Loucy (cell line): Measurements from ENCODE around the gene LTBP1.

Experiments
- H2AFZ ChIP-seq: fragments of 200-600 bp; sonication (generic); 2 replicates; pipeline ENCODE4 v1.6.0; 2016; ENCODE audit warnings: antibody characterized with exemption, mild to moderate bottlenecking, low read length, moderate library complexity
- H3F3A ChIP-seq: fragments of 200-600 bp; 2 replicates; pipeline ENCODE4 v1.6.0; 2016; ENCODE audit warnings: antibody characterized with exemption, low read depth, mild to moderate bottlenecking
- H3K27me3 ChIP-seq: fragments of 200-600 bp; sonication (generic); 2 replicates; pipeline ENCODE4 v1.6.1; 2014; ENCODE audit warnings: low read length, mild to moderate bottlenecking; ENCODE audit not compliant: insufficient read depth, poor library complexity, severe bottlenecking
- H3K36me3 ChIP-seq: fragments of 200-600 bp; sonication (generic); 2 replicates; pipeline ENCODE4 v1.6.1; 2016; ENCODE audit warnings: low read length; ENCODE audit not compliant: insufficient read depth
- H3K4me1 ChIP-seq: fragments of 200-600 bp; sonication (generic); 2 replicates; pipeline ENCODE4 v1.5.1; 2014; ENCODE audit warnings: low read length, mild to moderate bottlenecking; ENCODE audit not compliant: insufficient read depth, poor library complexity, severe bottlenecking
- H3K4me2 ChIP-seq: fragments of 200-600 bp; sonication (generic); 2 replicates; pipeline ENCODE4 v1.6.0; 2014; ENCODE audit warnings: antibody characterized with exemption, low read length, low read depth, mild to moderate bottlenecking; ENCODE audit not compliant: poor library complexity, severe bottlenecking
- H3K4me3 ChIP-seq: fragments of 200-600 bp; sonication (generic); 2 replicates; pipeline ENCODE4 v1.5.1; 2014; ENCODE audit warnings: low read length, mild to moderate bottlenecking, mixed read lengths; ENCODE audit not compliant: poor library complexity, severe bottlenecking
- H3K79me2 ChIP-seq: fragments of 200-600 bp; sonication (generic); 2 replicates; pipeline ENCODE4 v1.6.1; 2014; ENCODE audit warnings: low read length; ENCODE audit not compliant: insufficient read depth
- H3K9ac ChIP-seq: fragments of 200-600 bp; sonication (generic); 2 replicates; pipeline ENCODE4 v1.6.0; 2014; ENCODE audit warnings: mild to moderate bottlenecking, low read depth, low read length, moderate library complexity; ENCODE audit not compliant: poor library complexity, severe bottlenecking
- H3K9me2 ChIP-seq: fragments of 200-600 bp; sonication (generic); replicated peaks from 2 replicates; pipeline ENCODE4 v1.6.1; 2016; ENCODE audit warnings: low read depth, low read length, mixed read lengths
- H3K9me3 ChIP-seq: fragments of 200-600 bp; sonication (generic); 2 replicates; pipeline ENCODE4 v1.6.1; 2014; ENCODE audit warnings: mild to moderate bottlenecking, antibody characterized with exemption, low read length, low read depth; ENCODE audit not compliant: insufficient read depth
- H4K20me1 ChIP-seq: fragments of 200-600 bp; sonication (generic); 2 replicates; pipeline ENCODE4 v1.6.0; 2014; ENCODE audit warnings: antibody characterized with exemption, low read length, mild to moderate bottlenecking; ENCODE audit not compliant: insufficient read depth, poor library complexity, severe bottlenecking
- CTCF ChIP-seq: fragments of 200-600 bp; sonication (generic); conservative IDR thresholded peaks from 2 replicates; pipeline ENCODE4 v1.5.1; 2014; ENCODE audit warnings: mild to moderate bottlenecking, antibody characterized with exemption, low read length
- EZH2phosphoT487 ChIP-seq: fragments of 200-600 bp; IDR thresholded peaks from 2 replicates; pipeline ENCODE4 v1.6.1; 2018; ENCODE audit warnings: antibody characterized with exemption, mild to moderate bottlenecking, moderate library complexity, borderline replicate concordance

LTBP1 gene

DNA sequence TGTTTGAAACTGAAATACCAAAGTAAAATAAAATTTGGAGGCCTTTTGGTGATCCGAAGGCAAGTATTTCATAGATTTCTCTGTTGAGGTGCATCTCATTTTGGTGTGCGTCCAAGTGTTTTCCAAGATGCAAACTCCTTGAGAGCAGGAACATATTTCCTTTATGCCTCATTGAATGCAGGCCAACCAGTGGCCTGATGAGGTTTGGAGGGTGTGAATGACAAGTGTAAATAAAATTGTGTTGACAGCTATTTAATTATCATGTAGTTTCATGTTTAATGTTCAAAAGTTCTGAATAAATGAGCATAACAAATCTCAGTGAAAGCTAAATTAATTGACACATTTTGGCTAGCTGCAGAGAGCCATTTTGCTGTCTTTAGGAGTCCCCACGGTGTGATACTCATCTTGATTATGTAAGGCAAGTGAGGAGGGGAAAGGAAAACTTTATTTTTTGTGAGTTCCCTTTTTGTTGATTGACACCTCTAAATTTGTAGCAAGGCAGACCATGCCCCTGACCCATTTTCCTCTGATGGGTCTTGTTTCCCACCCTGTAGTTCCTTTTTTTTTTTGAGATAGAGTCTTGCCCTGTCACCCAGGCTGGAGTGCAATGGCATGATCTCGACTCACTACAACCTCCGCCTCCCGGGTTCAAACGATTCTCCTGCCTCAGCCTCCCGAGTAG, 6.3 kb upstream of the LTBP1 start:
- H3K9me3 ChIP-seq = no peaks in the 10 kb centered on the region
- no peaks in the 10 kb centered on the region for H3K27me3 ChIP-seq
- no peaks in the 10 kb centered on the region for H3K4me1 ChIP-seq
- no peaks in the 10 kb centered on the region for H4K20me1 ChIP-seq
- no peaks in the 10 kb centered on the region for H3F3A ChIP-seq
- H3K4me2 ChIP-seq = no peak overlapping the region
- no peak overlapping the region for H3K4me3 ChIP-seq
- H3K79me2 ChIP-seq = no peaks in the 10 kb centered on the region
- H3K9ac ChIP-seq = no peak overlapping the region
- H3K36me3 ChIP-seq = no peaks in the 10 kb centered on the region
- TF ChIP-seq EZH2phosphoT487 (no peak), CTCF (no peak)
- no peak overlapping the region for H2AFZ ChIP-seq
- H3K9me2 ChIP-seq = no peaks in the 10 kb centered on the region

DNA sequence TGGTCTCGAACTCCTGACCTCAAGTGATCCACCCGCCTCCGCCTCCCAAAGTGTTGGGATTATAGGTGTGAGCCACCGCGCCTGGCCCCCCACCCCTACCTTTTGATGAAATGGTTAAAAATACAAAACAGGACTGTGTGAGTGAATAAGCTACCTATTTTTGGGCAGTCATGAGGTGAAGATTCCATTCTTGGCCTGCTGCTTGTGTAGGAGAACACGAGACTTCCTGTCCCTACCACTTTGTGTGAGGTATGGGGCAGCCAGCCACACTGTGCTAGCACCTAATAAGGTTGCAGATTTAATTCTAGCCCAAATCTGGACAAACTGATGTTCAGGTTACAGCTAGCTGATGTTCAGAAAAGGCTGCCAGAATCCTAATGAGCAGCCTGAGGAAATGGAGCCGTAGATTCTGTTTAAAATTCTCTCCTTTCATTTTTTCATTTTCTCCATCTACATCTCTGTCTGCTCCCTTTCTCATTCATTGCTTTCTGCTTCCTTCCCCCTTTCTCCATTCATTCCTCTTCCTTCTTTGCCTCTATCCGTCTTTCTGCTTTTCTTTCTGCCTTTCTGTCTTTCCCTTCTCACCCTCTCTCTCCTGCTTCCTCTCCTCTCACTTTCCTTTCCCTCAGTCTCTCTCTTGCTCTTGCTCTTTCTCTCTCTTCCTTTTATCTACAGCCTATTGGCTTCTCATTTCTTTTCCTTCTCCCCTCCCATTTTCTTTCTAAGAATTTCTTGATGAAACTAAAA, 4.6 kb upstream of the LTBP1 start:
- Histone ChIP-seq H3K4me1 (no peaks in the 10 kb centered on the region), H3F3A (no peaks in the 10 kb centered on the region), H3K4me3 (no peak overlapping the region), H3K79me2 (no peaks in the 10 kb centered on the region), H4K20me1 (no peaks in the 10 kb centered on the region), H3K9ac (no peak overlapping the region), H3K36me3 (no peaks in the 10 kb centered on the region), H3K4me2 (no peak overlapping the region), H3K27me3 (no peaks in the 10 kb centered on the region), H2AFZ (no peak overlapping the region), H3K9me2 (no peaks in the 10 kb centered on the region), H3K9me3 (no peaks in the 10 kb centered on the region)
- no peak for TF ChIP-seq CTCF
- TF ChIP-seq EZH2phosphoT487 = no peak

- Histone ChIP-seq H2AFZ (no peak overlapping the region), H3K9me3 (no peaks in the 10 kb centered on the region), H3K4me2 (no peak overlapping the region), H3F3A (no peaks in the 10 kb centered on the region), H3K9me2 (no peaks in the 10 kb centered on the region), H3K36me3 (no peaks in the 10 kb centered on the region), H3K9ac (no peak overlapping the region), H3K4me3 (no peak overlapping the region), H3K4me1 (no peaks in the 10 kb centered on the region), H3K79me2 (no peaks in the 10 kb centered on the region), H4K20me1 (no peaks in the 10 kb centered on the region), H3K27me3 (peaks cover 3% of the 10 kb centered on the region)
- no peak for TF ChIP-seq EZH2phosphoT487
- TF ChIP-seq CTCF = no peak
Observed at GRCh38 chr2:32942793-32943485, 3.8 kb upstream of the LTBP1 start.
